Activated CD8-positive, alpha-beta memory T cell treated with anti-CD3 and anti-CD28 coated beads, Interleukin-2, amount 10 ng/mL, durations not matched to agents 7 days and 5 days (primary cell): Measurements from ENCODE around the gene SLC25A39. TPM values are rescaled to one million over a fixed set of nuclear protein-coding genes. Genes with fewer than 3 reads are reported as not detected.
A peak's percentile ranks its signal among the peaks of the same experiment; 100 is the strongest.
"Not testable (repeated sequence)": the region's sequence is repeated elsewhere in the genome, so short reads cannot be mapped to it uniquely, and the experiment has no call there.

Source experiments
- ATAC-seq: fragments of 150-1000 bp; cut with Tn5 transposase; one replicate; pipeline ENCODE4 v1.10.0; 2021; ENCODE audit warnings: moderate library complexity
- CTCF ChIA-PET: fragments of 350-600 bp; sonication (Branson Sonifier 250); formaldehyde crosslinking; loops from one replicate; lab custom pipeline; 2021; ENCODE audit warnings: antibody characterized with exemption; lab: Charles Lee
- DNase-seq: peaks from one replicate; pipeline ENCODE4 v3.0.0-alpha.2; 2020
- H3K27ac Mint-ChIP-seq: one replicate; pipeline ENCODE4 v1.8.0; 2021; ENCODE audit warnings: mild to moderate bottlenecking, mixed read lengths
- H3K27me3 Mint-ChIP-seq: one replicate; pipeline ENCODE4 v1.8.0; 2021; ENCODE audit warnings: mixed read lengths
- H3K36me3 Mint-ChIP-seq: one replicate; pipeline ENCODE4 v1.8.0; 2021; ENCODE audit warnings: mild to moderate bottlenecking, mixed read lengths
- H3K4me1 Mint-ChIP-seq: one replicate; pipeline ENCODE4 v1.8.0; 2021; ENCODE audit warnings: mixed read lengths
- H3K4me3 Mint-ChIP-seq: one replicate; pipeline ENCODE4 v1.8.0; 2021; ENCODE audit warnings: mild to moderate bottlenecking, moderate library complexity, mixed read lengths
- H3K9me3 Mint-ChIP-seq: one replicate; pipeline ENCODE4 v1.8.0; 2022; ENCODE audit warnings: low read depth, mixed read lengths
- total RNA-seq, 2 experiments: library from RNA; stranded (reverse); gene quantifications; one replicate each; pipeline ENCODE4 v1.2.3, GENCODE V29; 2021

The SLC25A39 gene, protein sequence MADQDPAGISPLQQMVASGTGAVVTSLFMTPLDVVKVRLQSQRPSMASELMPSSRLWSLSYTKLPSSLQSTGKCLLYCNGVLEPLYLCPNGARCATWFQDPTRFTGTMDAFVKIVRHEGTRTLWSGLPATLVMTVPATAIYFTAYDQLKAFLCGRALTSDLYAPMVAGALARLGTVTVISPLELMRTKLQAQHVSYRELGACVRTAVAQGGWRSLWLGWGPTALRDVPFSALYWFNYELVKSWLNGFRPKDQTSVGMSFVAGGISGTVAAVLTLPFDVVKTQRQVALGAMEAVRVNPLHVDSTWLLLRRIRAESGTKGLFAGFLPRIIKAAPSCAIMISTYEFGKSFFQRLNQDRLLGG
- 100 to 1,000 TPM; 103 to 133 TPM for total RNA-seq

DNA sequence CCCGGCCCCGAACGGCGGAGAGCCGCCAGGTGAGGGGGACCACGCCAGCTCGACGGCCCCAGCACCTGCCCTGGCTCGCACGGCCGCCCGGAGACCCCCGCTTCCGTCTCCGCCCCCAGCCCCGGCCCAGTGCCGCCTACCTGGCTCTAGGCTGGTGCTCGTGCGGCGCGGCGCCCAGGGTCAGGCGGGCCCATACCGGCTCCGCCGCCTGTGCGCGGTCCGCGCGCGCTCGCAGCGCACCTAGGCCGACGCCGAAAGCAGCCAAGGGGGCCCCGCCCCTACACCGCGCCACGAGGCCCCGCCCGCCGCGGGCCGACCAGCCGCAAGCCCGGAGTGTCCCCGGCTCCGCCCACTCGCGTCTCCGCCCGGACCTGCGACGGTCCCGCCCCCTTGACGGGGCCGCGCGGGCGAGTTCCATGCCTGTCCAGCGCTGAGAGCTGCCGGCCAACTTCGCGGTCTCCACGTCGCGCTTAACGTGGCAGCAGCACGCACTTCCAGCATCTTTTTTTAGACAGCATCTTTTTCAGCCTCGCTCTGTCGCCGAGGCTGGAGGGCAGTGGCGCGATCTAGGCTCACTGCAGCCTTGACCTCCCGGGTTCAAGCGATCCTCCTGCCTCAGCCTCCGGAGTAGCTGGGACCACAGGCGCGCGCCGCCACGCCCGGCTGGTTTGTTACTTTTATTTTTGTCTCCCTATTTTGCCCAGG lies at the start of gene SLC25A39:
SLC25A39 (minus strand) TSS at position 253 of the 705 bp plus-strand sequence. CDS start 1,261 bp downstream, outside the sequence.
- no peaks in the 10 kb centered on the region for H3K27me3 Mint-ChIP-seq
- CTCF ChIA-PET, result interaction anchor here (0.6 to 8.4 kb wide), 7 partner anchors 10 to 199 kb away, joined by 3 to 47 read pairs (median 4); partner anchors contain the start of gene GRN
- peak within 1 kb of the TSS; percentile 97 for H3K27ac Mint-ChIP-seq
- peaks cover 6% of the 10 kb centered on the region for H3K36me3 Mint-ChIP-seq
- DNase-seq (peak; percentile 95), ATAC-seq (peak; percentile 82)
- peaks cover 26% of the 10 kb centered on the region for H3K4me1 Mint-ChIP-seq
- no peaks in the 10 kb centered on the region for H3K9me3 Mint-ChIP-seq
- peak within 1 kb of the TSS; percentile 85 for H3K4me3 Mint-ChIP-seq

DNA sequence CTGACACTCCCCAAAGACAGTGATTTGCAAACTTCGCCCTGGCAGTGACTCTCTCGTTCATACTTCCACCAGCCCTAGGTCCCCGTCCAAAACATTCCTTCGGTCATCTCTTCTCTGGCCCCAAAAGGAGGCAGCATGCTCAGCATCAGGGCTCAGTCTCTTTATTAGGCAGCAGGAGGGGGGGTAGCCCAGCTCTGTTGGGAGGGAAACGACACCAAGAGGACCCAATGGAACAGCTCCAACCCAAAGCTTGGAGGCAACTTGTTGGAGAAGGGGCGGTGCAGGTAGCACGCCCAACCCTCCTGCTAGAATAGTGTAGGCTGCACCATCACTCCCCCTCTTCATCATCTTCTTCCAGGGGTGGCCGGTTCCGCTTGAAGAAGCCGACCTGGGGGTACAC lies 47.4 kb upstream of the SLC25A39 start:
- ATAC-seq (no peak), DNase-seq (no peak)
- CTCF ChIA-PET, result interaction anchor here (1.2 kb wide), 1 partner anchor 9 kb away, joined by 5 read pairs; the partner anchor contains the start of gene FAM171A2
- H3K27ac Mint-ChIP-seq, result no peak overlapping the region
- H3K27me3 Mint-ChIP-seq, result peaks cover 28% of the 10 kb centered on the region
- peaks cover 6% of the 10 kb centered on the region for H3K4me1 Mint-ChIP-seq
- H3K36me3 Mint-ChIP-seq, result no peaks in the 10 kb centered on the region
- no peaks in the 10 kb centered on the region for H3K9me3 Mint-ChIP-seq
- H3K4me3 Mint-ChIP-seq, result no peak overlapping the region

DNA sequence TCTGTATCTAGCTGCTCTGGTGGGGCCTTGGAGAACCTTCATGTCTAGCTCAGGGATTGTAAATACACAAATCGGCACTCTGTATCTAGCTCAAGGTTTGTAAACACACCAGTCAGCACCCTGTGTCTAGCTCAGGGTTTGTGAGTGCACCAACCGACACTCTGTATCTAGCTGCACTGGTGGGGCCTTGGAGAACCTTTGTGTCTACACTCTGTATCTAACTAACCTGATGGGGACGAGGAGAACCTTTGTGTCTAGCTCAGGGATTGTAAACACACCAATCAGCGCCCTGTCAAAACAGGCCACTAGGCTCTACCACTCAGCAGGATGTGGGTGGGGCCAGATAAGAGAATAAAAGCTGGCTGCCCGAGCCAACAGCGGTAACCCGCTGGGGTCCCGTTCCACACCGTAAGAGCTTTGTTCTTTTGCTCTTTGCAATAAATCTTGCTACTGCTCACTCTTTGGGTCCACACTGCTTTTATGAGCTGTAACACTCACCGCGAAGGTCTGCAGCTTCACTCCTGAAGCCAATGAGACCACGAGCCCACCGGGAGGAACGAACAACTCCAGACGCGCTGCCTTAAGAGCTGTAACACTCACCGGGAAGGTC lies 44.9 kb upstream of the SLC25A39 start:
- H3K4me3 Mint-ChIP-seq, result peak overlapping the region; percentile 16

DNA sequence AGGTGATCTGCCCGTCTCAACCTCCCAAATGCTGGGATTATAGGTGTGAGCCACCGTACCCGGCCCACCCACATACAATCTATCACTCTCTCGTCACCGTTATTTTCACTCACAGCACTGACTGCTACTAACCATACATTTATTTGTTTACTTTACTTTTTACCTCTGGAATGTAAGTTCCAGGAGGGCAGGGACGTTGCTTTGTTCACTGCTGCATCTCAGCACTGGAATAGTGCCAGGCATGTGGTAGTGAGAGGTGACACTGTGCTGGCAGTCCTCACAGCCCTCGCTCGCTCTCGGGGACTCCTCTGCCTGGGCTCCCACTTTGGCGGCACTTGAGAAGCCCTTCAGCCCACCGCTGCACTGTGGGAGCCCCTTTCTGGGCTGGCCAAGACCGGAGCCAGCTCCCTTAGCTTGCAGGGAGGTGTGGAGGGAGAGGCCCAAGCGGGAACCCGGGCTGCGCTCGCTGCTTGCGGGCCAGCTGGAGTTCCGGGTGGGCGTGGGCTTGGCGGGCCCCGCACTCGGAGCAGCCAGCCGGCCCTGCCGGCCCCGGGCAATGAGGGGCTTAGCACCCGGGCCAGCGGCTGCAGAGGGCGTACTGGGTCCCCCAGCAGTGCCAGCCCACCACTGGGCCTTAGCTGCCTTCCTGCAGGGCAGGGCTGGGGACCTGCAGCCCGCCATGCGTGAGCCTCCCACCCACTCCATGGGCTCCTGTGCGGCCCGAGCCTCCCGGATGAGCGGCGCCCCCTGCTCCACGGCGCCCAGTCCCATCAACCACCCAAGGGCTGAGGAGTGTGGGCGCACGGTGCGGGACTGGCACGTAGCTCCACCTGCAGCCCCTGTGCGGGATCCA lies 44.0 kb upstream of the SLC25A39 start:
- H3K27me3 Mint-ChIP-seq, result peaks cover 57% of the 10 kb centered on the region
- CTCF ChIA-PET, result interaction anchor here (0.6 to 1.3 kb wide), 5 partner anchors 14 to 178 kb away, joined by 3 to 7 read pairs (median 3); no protein-coding TSS in a partner anchor
- H3K4me1 Mint-ChIP-seq, ATAC-seq, H3K36me3 Mint-ChIP-seq, H3K27ac Mint-ChIP-seq, H3K4me3 Mint-ChIP-seq, DNase-seq, H3K9me3 Mint-ChIP-seq: not testable (repeated sequence)

More for the DNA sequence above, 44.9 kb upstream of the SLC25A39 start:
- DNase-seq, result peak; percentile 52
- not testable (repeated sequence) for H3K4me1 Mint-ChIP-seq, H3K9me3 Mint-ChIP-seq, ATAC-seq, H3K27ac Mint-ChIP-seq, H3K36me3 Mint-ChIP-seq
- CTCF ChIA-PET, result interaction anchor here (0.6 to 1.1 kb wide), 4 partner anchors 20 to 177 kb away, joined by 3 to 4 read pairs (median 3); no protein-coding TSS in a partner anchor
- peaks cover 53% of the 10 kb centered on the region for H3K27me3 Mint-ChIP-seq

DNA sequence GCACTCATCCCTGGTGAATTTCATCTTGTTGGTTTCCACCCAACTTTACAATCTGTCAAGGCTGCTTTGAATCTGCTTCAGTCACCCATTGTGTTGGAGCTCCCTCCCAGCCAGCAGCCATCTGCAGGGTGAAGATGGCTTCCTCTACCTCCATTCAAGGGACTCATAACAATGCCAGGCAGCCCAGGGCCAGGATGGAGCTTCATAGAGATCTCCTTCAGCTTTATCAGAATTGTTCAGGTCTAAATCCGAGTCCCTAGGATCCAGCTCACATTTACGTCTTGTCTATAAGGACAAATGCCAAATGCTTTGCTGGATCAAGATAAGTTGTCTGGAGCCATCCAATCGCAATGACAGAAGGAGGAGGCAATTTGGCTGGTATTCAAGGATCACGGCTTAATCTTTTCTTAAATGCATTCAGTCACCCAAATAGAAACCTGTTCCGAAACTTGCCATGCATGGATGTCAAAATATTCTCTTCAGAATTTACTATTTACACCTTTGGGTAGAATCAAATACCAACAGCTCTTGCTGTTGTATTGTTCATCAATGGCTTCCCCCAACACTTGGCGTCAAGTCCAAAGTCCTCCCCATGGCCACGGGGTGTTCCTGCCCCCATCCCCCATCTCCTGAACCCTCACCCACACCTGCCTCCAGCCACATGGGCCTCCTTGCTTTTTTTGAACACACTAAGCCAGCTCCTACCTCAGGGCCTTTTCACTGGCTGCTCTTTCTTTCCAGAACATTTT lies 42.8 kb upstream of the SLC25A39 start:
- H3K27ac Mint-ChIP-seq, result no peak overlapping the region
- peaks cover 50% of the 10 kb centered on the region for H3K27me3 Mint-ChIP-seq
- peaks cover 6% of the 10 kb centered on the region for H3K4me1 Mint-ChIP-seq
- ATAC-seq (no peak), DNase-seq (no peak)
- H3K4me3 Mint-ChIP-seq, result no peak overlapping the region
- CTCF ChIA-PET, result interaction anchor here (1.2 to 1.6 kb wide), 4 partner anchors 12 to 155 kb away, joined by 3 to 7 read pairs (median 3); no protein-coding TSS in a partner anchor
- no peaks in the 10 kb centered on the region for H3K9me3 Mint-ChIP-seq
- H3K36me3 Mint-ChIP-seq, result no peaks in the 10 kb centered on the region

DNA sequence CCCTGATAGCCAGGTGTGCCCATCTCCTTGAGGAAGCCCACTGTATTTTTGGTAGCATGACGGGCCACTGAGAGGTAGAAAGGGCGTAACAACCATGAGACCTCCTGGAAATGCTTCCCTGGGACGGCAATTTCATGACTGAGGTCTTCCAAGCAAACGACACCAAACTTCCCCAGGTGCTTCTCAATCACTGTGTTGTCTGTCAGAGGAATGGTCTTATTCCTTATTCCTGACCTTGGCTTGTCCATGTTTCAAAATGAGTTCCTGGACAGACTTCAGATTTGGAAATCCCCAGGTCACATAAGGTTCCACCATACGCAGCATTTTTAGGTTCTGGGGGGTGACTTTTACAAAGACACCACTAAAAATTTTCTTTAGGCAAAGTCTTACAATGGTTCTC lies 40.4 kb upstream of the SLC25A39 start:
- ATAC-seq, H3K4me3 Mint-ChIP-seq, DNase-seq, H3K36me3 Mint-ChIP-seq, H3K9me3 Mint-ChIP-seq, H3K27ac Mint-ChIP-seq, H3K4me1 Mint-ChIP-seq: not testable (repeated sequence)
- CTCF ChIA-PET, result interaction anchor here (2.9 kb wide), 1 partner anchor 12 kb away, joined by 45 read pairs; no protein-coding TSS in a partner anchor
- H3K27me3 Mint-ChIP-seq, result peaks cover 56% of the 10 kb centered on the region

DNA sequence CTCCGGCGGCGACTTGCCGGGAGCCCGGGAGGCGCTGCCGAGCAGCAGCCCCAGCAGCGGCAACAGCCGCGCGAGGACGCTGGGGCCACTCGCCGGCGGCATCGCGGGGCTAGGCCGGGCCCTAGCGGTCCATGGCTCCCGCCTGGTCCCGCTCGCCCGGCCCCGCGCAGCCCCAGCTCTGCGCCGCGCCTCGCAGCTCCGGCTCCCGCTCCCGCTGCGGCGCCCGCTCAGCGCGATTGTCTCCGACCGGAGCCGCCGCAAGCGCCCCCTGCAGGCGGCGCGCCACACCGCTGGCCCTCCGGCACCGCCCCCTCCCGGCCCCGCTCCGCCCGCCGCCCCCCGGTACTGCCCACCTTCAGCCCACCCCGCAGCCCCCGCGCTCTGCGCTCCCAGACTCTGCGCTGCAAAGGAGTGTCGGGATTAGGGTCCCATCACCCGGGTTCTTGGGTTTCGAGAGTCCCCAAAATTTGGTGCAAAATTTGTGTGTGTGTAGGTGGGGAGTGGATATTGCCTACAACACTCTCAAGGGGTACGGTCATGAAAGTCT lies 39.1 kb upstream of the SLC25A39 start, which contains the start of gene FAM171A2:
FAM171A2 (minus strand) TSS at position 241 of the 547 bp plus-strand sequence; CDS start at position 102, 139 bp downstream.
- Mint-ChIP-seq H3K27ac (no peak within 1 kb of the TSS), H3K4me1 (no peaks in the 10 kb centered on the region), H3K27me3 (peaks cover 51% of the 10 kb centered on the region), H3K4me3 (peak within 1 kb of the TSS; percentile 56), H3K36me3 (no peaks in the 10 kb centered on the region), H3K9me3 (no peaks in the 10 kb centered on the region)
- ATAC-seq, result peak; percentile 95
- CTCF ChIA-PET, result interaction anchor here (0.6 to 2.9 kb wide), 23 partner anchors 9 to 402 kb away, joined by 3 to 45 read pairs (median 4); partner anchors contain the start of gene GRN
- peak; percentile 68 for DNase-seq

DNA sequence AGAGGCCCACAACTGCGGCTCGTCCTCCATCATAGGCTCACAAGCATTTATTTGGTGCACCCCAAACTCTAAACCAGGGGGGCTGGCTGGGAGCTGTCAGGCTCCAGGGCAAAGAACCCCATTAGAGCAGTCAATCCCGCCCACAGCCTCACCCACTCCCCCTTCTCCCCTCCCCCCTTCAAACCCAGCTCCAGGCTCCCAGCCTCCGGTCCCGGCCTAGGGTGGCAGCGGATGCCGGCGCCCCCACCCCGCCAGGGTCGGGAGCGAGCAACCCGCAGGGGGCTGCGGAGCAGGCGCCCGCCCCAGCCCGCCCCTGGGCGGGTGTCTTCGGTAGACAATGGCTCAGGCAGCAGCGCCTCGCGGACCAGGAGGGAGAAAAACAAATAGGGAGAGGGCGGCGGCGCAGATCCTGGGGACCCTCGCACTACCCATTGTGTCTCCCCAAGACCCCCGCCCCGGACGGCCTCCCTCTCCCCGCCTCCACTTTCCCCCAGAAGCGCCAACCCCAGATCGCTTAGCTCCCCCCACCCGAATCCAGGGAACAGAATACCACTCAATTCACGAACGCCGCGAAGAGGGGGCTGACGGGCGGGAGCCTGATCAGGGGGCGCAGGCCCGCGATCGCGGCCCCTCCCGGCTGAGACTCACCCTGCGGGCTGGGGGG lies 38.5 kb upstream of the SLC25A39 start:
- Mint-ChIP-seq H3K4me3 (peak overlapping the region; percentile 56), H3K36me3 (no peaks in the 10 kb centered on the region), H3K27me3 (peaks cover 51% of the 10 kb centered on the region), H3K27ac (no peak overlapping the region), H3K9me3 (no peaks in the 10 kb centered on the region), H3K4me1 (no peaks in the 10 kb centered on the region)
- DNase-seq, result no peak
- ATAC-seq, result peak; percentile 43
- CTCF ChIA-PET, result interaction anchor here (0.6 to 2.9 kb wide), 26 partner anchors 9 to 402 kb away, joined by 3 to 45 read pairs (median 4); partner anchors contain the start of gene GRN

DNA sequence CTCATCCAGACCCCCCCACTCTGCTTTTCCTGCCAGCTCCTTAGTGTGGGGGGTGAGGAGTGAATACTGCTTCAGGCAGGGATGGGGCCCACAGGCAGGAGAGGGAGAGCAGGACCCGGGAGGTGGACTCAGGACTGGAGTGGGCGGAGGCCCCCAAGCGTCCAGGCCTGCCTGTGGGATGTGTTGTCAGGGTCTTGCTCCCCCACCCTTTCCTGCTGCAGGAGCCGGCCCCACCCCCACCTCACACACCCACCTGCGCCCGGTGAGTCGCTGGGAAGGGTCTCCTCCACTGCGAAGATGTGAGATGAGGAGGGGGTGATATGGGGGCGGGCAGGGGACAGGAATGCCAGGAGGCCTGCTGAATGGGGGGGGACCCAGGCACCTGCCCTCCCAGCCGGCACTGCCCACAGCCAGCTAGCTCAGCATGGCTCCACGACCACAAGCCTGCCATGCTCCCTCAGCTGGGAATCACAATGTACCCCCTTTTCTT lies 37.9 kb upstream of the SLC25A39 start:
- ATAC-seq, result no peak
- no peak for DNase-seq
- H3K9me3 Mint-ChIP-seq, result no peaks in the 10 kb centered on the region
- peaks cover 48% of the 10 kb centered on the region for H3K27me3 Mint-ChIP-seq
- H3K27ac Mint-ChIP-seq, result no peak overlapping the region
- H3K36me3 Mint-ChIP-seq, result no peaks in the 10 kb centered on the region
- CTCF ChIA-PET, result interaction anchor here (1.0 to 2.9 kb wide), 12 partner anchors 10 to 160 kb away, joined by 3 to 45 read pairs (median 5); partner anchors contain the start of gene GRN
- H3K4me3 Mint-ChIP-seq, result no peak overlapping the region
- H3K4me1 Mint-ChIP-seq, result no peaks in the 10 kb centered on the region

DNA sequence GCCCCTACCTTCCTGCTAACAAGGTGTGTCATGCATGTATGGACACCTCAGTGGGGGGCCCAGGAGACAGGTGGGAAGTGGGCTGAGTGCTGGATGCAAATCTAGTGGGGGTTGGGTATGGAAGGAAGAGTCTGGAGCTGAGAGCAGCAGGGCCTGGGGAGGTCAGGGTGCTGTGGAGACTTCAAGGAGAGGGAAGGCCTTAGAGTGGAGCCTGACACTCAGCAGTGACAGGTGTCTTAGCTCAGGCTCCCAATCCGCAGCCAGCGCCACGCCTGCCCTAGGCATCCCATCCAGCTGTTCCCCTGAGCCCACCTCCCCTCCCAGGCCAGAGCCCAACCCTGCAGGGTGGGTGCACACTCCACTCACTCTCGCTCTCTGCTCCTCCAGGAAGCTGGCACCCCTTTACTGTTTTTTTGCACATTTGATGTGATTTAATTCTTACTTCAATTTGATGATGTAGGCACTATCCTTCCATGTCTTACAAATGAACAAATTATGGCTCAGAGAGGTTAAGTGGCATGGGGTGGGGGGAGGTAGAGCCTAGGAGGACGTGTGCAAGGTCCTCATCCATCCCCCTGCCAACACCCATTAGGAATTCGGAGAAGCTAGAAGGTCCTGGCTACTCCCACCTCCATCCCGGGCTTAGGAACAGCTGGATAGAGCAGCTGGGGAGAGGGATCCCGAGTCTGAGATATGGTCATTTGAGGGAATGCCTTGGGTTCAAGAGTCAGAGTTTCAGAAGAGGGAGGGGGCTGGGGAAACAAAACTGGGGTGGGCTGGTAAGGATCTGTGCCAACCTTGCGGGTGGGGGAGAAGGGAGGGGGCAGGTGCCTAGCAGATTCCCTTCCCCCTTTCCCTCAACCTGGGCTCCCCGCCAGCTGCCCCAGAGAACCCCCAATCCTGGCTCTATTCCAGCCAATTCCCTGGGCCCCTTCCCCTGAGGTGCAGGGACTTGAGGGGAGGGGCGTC lies 37.0 kb upstream of the SLC25A39 start:
- Mint-ChIP-seq H3K27me3 (peaks cover 39% of the 10 kb centered on the region), H3K27ac (no peak overlapping the region), H3K4me3 (no peak overlapping the region), H3K9me3 (no peaks in the 10 kb centered on the region), H3K36me3 (no peaks in the 10 kb centered on the region), H3K4me1 (no peaks in the 10 kb centered on the region)
- ATAC-seq (no peak), DNase-seq (no peak)
- CTCF ChIA-PET, result interaction anchor here (1.2 kb wide), 1 partner anchor 16 kb away, joined by 5 read pairs; the partner anchor contains the start of gene GRN
